ENCODE results near the gene SYT15.
"Not testable (repeated sequence)": the region's sequence is repeated elsewhere in the genome, so short reads cannot be mapped to it uniquely, and the experiment has no call there.

SYT15 gene

GRCh38 chr10:46594453-46595063 is 15.6 kb downstream of the SYT15 start:
- not testable (repeated sequence) for DNase-seq

- DNase-seq: not testable (repeated sequence)
These were observed 17.6 kb downstream of the SYT15 start for GRCh38 chr10:46596570-46596969.

- DNase-seq: not testable (repeated sequence)
These were observed 18.8 kb downstream of the SYT15 start for GRCh38 chr10:46597616-46598246.

- DNase-seq: not testable (repeated sequence)
These were observed 21.6 kb downstream of the SYT15 start for GRCh38 chr10:46600516-46600915.

GRCh38 chr10:46615540-46615939 is 36.6 kb downstream of the SYT15 start:
- not testable (repeated sequence) for DNase-seq

GRCh38 chr10:46616227-46616626 is 37.3 kb downstream of the SYT15 start:
- DNase-seq: not testable (repeated sequence)

GRCh38 chr10:46617134-46617533 is 38.2 kb downstream of the SYT15 start:
- not testable (repeated sequence) for DNase-seq

- not testable (repeated sequence) for DNase-seq
These were observed 39.0 kb downstream of the SYT15 start for GRCh38 chr10:46617913-46618312.

- not testable (repeated sequence) for DNase-seq
These were observed 45.1 kb downstream of the SYT15 start for GRCh38 chr10:46623899-46624654.

- DNase-seq: not testable (repeated sequence)
These were observed 50.9 kb downstream of the SYT15 start for GRCh38 chr10:46629805-46630204.

GRCh38 chr10:46630816-46631215 is 51.9 kb downstream of the SYT15 start:
- DNase-seq: not testable (repeated sequence)

GRCh38 chr10:46631683-46632082 is 52.8 kb downstream of the SYT15 start:
- not testable (repeated sequence) for DNase-seq

- not testable (repeated sequence) for DNase-seq
These were observed 55.8 kb downstream of the SYT15 start for GRCh38 chr10:46634698-46635097.

GRCh38 chr10:46635364-46635959 is 56.5 kb downstream of the SYT15 start:
- not testable (repeated sequence) for DNase-seq

- DNase-seq: not testable (repeated sequence)
These were observed 61.1 kb downstream of the SYT15 start for GRCh38 chr10:46640005-46640404.

Data from stimulated activated naive CD4-positive, alpha-beta T cell treated with Interleukin-2 at 50 U/mL for 16 hours (primary cell).